SK-MEL-5 (cell line): ENCODE data around the gene DIAPH3. TPM values are rescaled to one million over a fixed set of nuclear protein-coding genes. Genes with fewer than 3 reads are reported as not detected.

ENCODE experiments used
- DNase-seq: peaks from one replicate; pipeline ENCODE4 v3.0.0-alpha.2; 2016; ENCODE audit warnings: low read depth, low spot score
- in situ Hi-C: cut with HindIII; loops from 2 replicates; pipeline ENCODE4 v1.10.0; 2016; ENCODE audit warnings: low sequenced_read_pairs, high pct_unique_total_duplicates, low pct_unique_long_range_greater_than_20kb
- total RNA-seq: library from RNA; depleted of rRNA; stranded (reverse); fragments of >200 nt; shearing (Covaris generic); gene quantifications from 2 replicates; pipeline ENCODE4 v1.2.3, GENCODE V29; 2014

DIAPH3 gene
- total RNA-seq, 1 experiment from 2014 or later = 5.3 TPM

GRCh38 chr13:60162096-60162495 lies 1.6 kb downstream of the DIAPH3 start:
- in situ Hi-C loops = no loop called here
- no peak for DNase-seq

- in situ Hi-C loops = no loop called here
- no peak for DNase-seq
These were observed 5.4 kb downstream of the DIAPH3 start for GRCh38 chr13:60158321-60158801.

GRCh38 chr13:60155978-60156377 lies 7.8 kb downstream of the DIAPH3 start:
- DNase-seq = peak; percentile 14
- in situ Hi-C loops = no loop called here

DNA sequence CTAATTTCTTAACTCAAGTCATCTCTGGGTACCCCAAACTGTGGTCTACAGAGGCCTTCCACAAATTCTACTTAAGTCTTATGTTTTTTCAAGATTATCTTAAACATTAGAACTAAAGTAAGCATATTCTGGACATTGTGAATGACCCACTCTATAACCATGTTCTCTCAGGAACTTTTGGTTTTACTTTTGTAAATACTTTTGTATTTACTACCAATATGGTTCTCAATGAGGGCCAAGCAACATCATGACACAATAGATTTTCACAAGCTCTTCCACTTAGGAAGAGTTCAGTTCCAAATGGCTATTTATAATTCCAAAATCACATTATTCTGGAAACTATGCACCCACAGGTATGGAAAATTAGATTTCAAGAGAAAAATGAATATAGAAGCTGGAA lies 10.8 kb downstream of the DIAPH3 start:
- in situ Hi-C loops = no loop called here
- no peak for DNase-seq

DNA sequence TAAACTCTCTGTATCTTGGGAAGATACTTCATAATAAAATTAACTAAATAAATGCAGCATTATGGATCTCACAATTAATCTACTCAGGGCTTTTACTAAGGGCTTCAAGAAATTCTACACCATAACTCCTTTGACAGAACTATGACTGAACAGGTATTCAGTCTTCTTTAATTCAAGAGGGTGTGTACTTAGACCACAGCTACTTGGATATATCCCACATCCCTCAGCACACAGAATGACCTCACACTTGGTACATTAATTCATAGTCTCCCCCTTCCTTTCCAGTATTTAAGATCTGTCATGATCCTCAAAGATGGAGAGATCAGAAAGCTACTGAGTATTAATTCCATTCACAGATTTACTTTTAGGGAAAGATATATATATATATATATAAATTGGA lies 11.6 kb downstream of the DIAPH3 start:
- in situ Hi-C loops = no loop called here
- DNase-seq = no peak

GRCh38 chr13:60150538-60150937 lies 13.2 kb downstream of the DIAPH3 start:
- no peak for DNase-seq
- in situ Hi-C loops = no loop called here

GRCh38 chr13:60148918-60149317 lies 14.8 kb downstream of the DIAPH3 start:
- in situ Hi-C loops = no loop called here
- no peak for DNase-seq

DNA sequence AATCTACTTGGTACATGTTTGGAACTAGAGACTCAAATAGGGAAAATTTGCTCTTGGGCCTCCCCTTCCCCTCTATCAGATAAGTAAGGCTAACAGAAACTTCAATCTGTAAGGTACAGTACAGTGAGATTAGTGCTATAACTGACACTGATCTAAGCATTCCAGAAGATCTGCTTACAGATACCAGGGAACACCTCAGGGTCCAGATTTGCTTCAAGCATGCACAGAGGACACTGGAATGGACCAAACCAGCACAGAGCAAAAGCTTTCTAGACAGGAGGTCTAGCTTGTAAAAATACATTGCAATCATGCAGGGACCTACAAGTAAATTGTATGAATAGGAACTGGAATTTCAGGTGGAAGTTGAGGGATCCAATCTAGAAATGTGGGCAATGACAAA lies 16.4 kb downstream of the DIAPH3 start:
- no peak for DNase-seq
- in situ Hi-C loops = no loop called here

- DNase-seq = no peak
- in situ Hi-C loops = no loop called here
These were observed 17.3 kb downstream of the DIAPH3 start for GRCh38 chr13:60146471-60146870.

- DNase-seq = no peak
- in situ Hi-C loops = no loop called here
These were observed 20.0 kb downstream of the DIAPH3 start for GRCh38 chr13:60143775-60144174.

GRCh38 chr13:60139272-60139671 lies 24.5 kb downstream of the DIAPH3 start:
- in situ Hi-C loops = no loop called here
- DNase-seq = no peak

DNA sequence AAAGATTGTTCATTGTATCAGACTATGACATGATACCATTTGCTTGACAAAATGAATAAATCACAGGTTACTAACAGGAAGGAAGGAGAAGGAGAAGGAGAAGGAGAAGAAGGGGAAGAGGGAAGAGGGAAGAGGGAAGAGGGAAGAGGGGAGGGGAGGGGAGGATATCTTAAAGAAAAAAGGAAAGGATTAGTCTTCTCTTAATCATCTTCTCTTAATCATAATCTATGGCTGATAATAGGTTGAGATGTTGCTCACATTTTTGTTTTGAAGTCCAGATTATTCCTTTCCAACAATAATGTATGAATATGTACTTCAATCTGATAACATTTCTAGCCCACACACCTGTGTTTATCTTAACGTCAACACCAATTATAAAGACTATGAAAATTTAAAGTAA lies 25.1 kb downstream of the DIAPH3 start:
- DNase-seq = no peak
- in situ Hi-C loops = no loop called here

- in situ Hi-C loops = no loop called here
- no peak for DNase-seq
These were observed 25.7 kb downstream of the DIAPH3 start for GRCh38 chr13:60137911-60138560.

DNA sequence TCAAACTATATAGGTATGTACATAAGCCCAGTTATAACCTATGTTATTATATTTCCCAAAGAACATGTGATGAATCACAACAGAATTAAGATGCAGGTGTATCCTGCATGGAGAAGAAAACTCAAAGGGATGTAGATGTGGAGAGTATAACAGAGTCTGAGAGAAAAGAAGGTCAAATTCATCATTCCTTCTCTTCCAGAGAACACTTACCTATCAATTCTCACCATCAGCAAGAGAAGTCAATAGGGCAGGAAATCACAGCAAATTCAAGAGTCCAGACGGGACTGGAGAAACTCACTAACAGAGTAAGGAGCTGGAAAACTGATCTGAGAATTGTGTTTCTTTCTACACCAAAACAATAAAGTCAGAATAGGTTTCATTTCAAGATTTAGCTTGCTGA lies 28.4 kb downstream of the DIAPH3 start:
- in situ Hi-C loops = no loop called here
- DNase-seq = no peak

GRCh38 chr13:60134376-60134775 lies 29.4 kb downstream of the DIAPH3 start:
- DNase-seq = peak; percentile 48
- in situ Hi-C loops = no loop called here

DNA sequence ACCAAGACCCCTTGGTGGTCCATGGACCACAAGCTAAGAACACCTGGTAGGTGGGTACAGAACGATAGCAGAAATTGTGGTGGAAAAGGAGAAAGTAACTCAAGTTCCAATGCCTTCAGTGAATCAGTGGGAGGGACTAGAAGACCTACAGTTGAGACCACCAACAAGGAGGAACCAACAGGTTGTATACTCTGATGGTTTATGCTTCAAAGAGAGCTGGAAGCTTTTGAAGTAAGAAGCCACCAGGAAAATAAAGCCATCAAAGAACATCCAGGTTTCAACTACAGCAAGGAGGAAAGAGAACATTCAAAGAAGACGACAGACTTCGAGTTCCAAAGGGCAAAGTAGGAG lies 42.4 kb downstream of the DIAPH3 start:
- no peak for DNase-seq
- in situ Hi-C loops = no loop called here

- DNase-seq = no peak
- in situ Hi-C loops = no loop called here
These were observed 43.0 kb downstream of the DIAPH3 start for GRCh38 chr13:60120617-60121336.

- in situ Hi-C loops = no loop called here
- no peak for DNase-seq
These were observed 44.9 kb downstream of the DIAPH3 start for GRCh38 chr13:60118696-60119400.
